Measurements from ENCODE around the gene UQCC2.
A peak's percentile ranks its signal among the peaks of the same experiment; 100 is the strongest.

UQCC2 gene

GRCh38 chr6:33677143-33677660, 34.3 kb downstream of the UQCC2 start:
- no peak for DNase-seq (ENCODE audit: low read depth in 3 of 3)

- no peak for DNase-seq (ENCODE audit: low read depth in 3 of 3)
These were observed 34.9 kb downstream of the UQCC2 start for GRCh38 chr6:33676416-33677142.

GRCh38 chr6:33675968-33676367, 35.5 kb downstream of the UQCC2 start:
- no peak for DNase-seq (ENCODE audit: low read depth in 3 of 3)

- no peak for DNase-seq (ENCODE audit: low read depth in 3 of 3)
These were observed 37.6 kb downstream of the UQCC2 start for GRCh38 chr6:33673851-33674250.

- no peak for DNase-seq (ENCODE audit: low read depth in 3 of 3)
These were observed 38.7 kb downstream of the UQCC2 start for GRCh38 chr6:33672808-33673207.

GRCh38 chr6:33671744-33672072, 39.8 kb downstream of the UQCC2 start:
- no peak for DNase-seq (ENCODE audit: low read depth in 3 of 3)

GRCh38 chr6:33670971-33671743, 40.3 kb downstream of the UQCC2 start:
- no peak for DNase-seq (ENCODE audit: low read depth in 3 of 3)

- no peak for DNase-seq (ENCODE audit: low read depth in 3 of 3)
These were observed 41.3 kb downstream of the UQCC2 start for GRCh38 chr6:33670086-33670660.

GRCh38 chr6:33668914-33669313, 42.6 kb downstream of the UQCC2 start:
- peak in 2 of 3 experiments; percentile 26 to 49 for DNase-seq (ENCODE audit: low read depth in 3 of 3)

GRCh38 chr6:33668328-33668727, 43.2 kb downstream of the UQCC2 start:
- DNase-seq (ENCODE audit: low read depth in 3 of 3) = no peak

GRCh38 chr6:33667776-33668175, 43.7 kb downstream of the UQCC2 start:
- no peak for DNase-seq (ENCODE audit: low read depth in 3 of 3)

GRCh38 chr6:33667072-33667471, 44.4 kb downstream of the UQCC2 start:
- no peak for DNase-seq (ENCODE audit: low read depth in 3 of 3)

- DNase-seq (ENCODE audit: low read depth in 3 of 3) = no peak
These were observed 45.5 kb downstream of the UQCC2 start for GRCh38 chr6:33665957-33666356.

- no peak for DNase-seq (ENCODE audit: low read depth in 3 of 3)
These were observed 46.9 kb downstream of the UQCC2 start for GRCh38 chr6:33664506-33665057.

GRCh38 chr6:33663727-33664449, 47.6 kb downstream of the UQCC2 start:
- no peak for DNase-seq (ENCODE audit: low read depth in 3 of 3)

- DNase-seq (ENCODE audit: low read depth in 3 of 3) = no peak
These were observed 48.5 kb downstream of the UQCC2 start for GRCh38 chr6:33663028-33663427.

GRCh38 chr6:33662318-33662717, 49.2 kb downstream of the UQCC2 start:
- DNase-seq (ENCODE audit: low read depth in 3 of 3) = no peak

- no peak for DNase-seq (ENCODE audit: low read depth in 3 of 3)
These were observed 50.2 kb downstream of the UQCC2 start for GRCh38 chr6:33661106-33661838.

- no peak for DNase-seq (ENCODE audit: low read depth in 3 of 3)
These were observed 51.5 kb downstream of the UQCC2 start for GRCh38 chr6:33659986-33660385.

- DNase-seq (ENCODE audit: low read depth in 3 of 3) = no peak
These were observed 52.4 kb downstream of the UQCC2 start for GRCh38 chr6:33658982-33659689.

All from stimulated activated CD4-positive, alpha-beta T cell treated with anti-CD3 and anti-CD28 coated beads, TNF-alpha, amount 100 ng/mL, for 4 hours (primary cell).